HAP-1 (cell line): ENCODE data around the gene FAM222A.

ENCODE experiments used
- DNase-seq, 2 experiments: peaks; one replicate each; pipeline ENCODE4 v3.0.0-alpha.2; 2016 to 2020; ENCODE audit warnings: low spot score in 2 of 2
- H3K27me3 ChIP-seq: fragments of 250-450 bp; sonication (Bioruptor Pico); 2 replicates; pipeline ENCODE4 v1.5.1; 2020; ENCODE audit warnings: low read depth, mild to moderate bottlenecking, moderate library complexity
- H3K36me3 ChIP-seq: fragments of 250-450 bp; sonication (Bioruptor Pico); replicated peaks from 2 replicates; pipeline ENCODE4 v1.5.1; 2020; ENCODE audit warnings: mild to moderate bottlenecking
- H3K4me1 ChIP-seq: fragments of 250-450 bp; sonication (Bioruptor Pico); 2 replicates; pipeline ENCODE4 v1.5.1; 2020; ENCODE audit warnings: mild to moderate bottlenecking
- H3K4me3 ChIP-seq: fragments of 250-450 bp; sonication (Bioruptor Pico); 2 replicates; pipeline ENCODE4 v1.5.1; 2020; ENCODE audit warnings: mild to moderate bottlenecking, moderate library complexity
- H3K9me3 ChIP-seq: fragments of 250-450 bp; sonication (Bioruptor Pico); 2 replicates; pipeline ENCODE4 v1.5.1; 2020; ENCODE audit warnings: mild to moderate bottlenecking, moderate library complexity
- in situ Hi-C: fragments of 300-500 bp; cut with MboI; formaldehyde crosslinking; loops from 3 replicates; pipeline ENCODE4 v1.14.3; 2020; ENCODE audit warnings: low sequenced_read_pairs, inconsistent platforms, mixed read lengths

The FAM222A gene

DNA sequence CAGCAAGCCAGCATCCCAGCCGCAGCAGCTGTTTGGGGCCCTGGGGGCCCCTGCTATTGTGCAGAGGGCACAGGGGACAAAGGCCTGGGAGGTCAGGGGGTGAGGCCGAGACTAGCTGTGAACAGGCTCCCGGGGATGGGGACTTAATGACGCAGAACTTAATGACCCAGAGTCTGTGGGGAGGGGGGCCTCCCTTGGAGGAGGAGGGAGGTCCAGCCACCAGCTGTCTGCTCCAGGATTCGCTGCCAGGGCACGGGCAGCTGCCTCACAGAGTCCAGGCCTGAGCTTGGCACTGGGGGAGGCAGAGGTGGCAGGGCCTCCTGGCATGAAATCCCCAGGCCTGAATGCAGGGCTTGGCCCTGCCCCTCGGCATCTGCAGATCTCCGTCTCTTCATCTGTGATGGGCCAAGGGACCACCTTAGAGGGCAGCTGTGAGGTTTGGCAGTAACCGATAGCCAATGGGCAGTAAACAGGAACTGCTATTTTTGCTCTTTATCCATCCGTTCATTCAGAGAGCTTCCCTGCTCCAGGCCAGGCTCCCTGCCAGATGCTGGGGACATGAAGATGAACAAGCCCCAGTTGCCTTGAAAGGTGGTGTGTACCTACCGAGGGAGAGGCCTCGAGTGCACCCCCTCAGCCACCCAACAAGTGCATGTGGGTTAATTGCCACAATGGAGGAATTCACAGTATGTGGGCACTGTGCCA is 6.7 kb downstream of the FAM222A start:
- no peak for DNase-seq
- no peaks in the 10 kb centered on the region for H3K9me3 ChIP-seq
- no peaks in the 10 kb centered on the region for H3K36me3 ChIP-seq
- in situ Hi-C loops, result no loop called here
- no peak overlapping the region for H3K4me3 ChIP-seq
- H3K27me3 ChIP-seq, result no peaks in the 10 kb centered on the region
- H3K4me1 ChIP-seq, result no peaks in the 10 kb centered on the region

DNA sequence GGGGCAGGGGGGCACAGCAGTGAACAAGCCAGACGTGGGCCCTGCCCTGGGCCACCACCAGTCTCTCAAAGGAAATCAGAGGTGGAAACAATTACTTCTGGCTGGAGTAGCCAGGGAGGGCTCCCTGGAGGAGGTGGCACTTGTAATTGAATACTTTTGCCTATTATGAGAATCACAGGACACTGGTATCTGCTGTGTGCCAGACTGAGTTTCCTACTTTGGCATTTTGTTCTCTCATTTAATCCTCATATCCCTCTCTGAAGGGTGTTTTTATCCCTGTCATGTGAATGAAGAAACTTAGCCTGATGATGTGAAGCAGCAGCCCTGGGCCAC is 7.2 kb downstream of the FAM222A start:
- Histone ChIP-seq H3K27me3 (no peaks in the 10 kb centered on the region), H3K9me3 (no peaks in the 10 kb centered on the region), H3K36me3 (no peaks in the 10 kb centered on the region), H3K4me1 (no peaks in the 10 kb centered on the region), H3K4me3 (no peak overlapping the region)
- in situ Hi-C loops, result no loop called here
- no peak for DNase-seq

DNA sequence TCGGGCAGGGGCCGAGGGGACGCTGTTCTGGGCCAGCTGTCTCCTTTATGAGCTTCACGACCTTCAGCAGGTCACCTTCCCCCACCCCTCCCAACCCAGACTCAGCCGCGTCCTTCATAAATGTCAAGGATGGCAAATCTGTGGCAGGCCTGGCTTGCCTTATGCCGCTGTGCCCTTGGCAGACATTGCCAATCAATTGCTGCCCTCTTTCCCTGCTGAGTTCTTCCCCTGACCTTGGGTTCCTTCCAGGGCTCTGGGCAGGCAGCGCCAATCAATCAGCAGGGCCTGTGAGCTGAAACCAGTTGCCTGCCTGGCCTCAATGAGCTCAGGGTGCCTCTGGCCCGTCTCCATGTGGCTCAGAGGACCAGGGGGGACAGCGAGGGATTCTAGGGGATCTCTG is 7.7 kb downstream of the FAM222A start:
- Histone ChIP-seq H3K4me1 (no peaks in the 10 kb centered on the region), H3K27me3 (no peaks in the 10 kb centered on the region), H3K9me3 (no peaks in the 10 kb centered on the region), H3K36me3 (no peaks in the 10 kb centered on the region), H3K4me3 (no peak overlapping the region)
- in situ Hi-C loops, result no loop called here
- DNase-seq, result no peak

DNA sequence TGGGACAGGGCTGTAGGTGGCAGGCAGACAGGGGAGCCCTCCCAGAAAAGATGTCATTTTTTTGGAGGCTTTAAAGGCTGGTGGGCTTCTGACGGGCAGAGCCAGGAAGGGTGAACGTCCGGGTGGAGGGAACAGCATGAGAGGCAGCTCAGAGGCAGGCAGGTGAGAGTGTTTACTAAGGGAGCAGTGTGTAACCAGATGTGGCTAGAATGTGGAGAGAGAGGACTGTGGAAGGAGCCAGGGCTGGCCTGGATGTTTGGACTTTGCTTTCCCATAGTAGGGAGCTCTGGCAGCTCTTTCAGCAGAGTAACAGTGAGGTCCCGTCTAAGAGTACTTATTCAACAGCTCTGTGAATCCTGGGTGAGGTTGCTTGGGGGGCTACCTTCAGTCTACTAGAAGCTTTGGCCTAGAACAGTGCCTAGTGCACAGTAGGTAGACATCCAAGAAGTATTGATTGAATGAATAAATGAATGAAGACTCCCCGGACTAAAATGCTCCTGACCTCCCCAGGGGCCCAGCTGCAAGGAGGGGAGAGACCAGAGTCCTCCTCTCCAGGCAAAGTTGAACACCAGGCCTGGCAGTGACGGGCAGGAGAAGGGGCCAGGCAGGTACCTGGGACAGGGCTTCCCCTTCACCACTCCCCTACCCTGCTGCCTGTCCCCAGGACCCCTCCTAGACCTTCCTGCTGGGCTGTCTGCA is 8.5 kb downstream of the FAM222A start:
- Histone ChIP-seq H3K27me3 (no peaks in the 10 kb centered on the region), H3K36me3 (no peaks in the 10 kb centered on the region), H3K9me3 (no peaks in the 10 kb centered on the region), H3K4me3 (no peak overlapping the region), H3K4me1 (no peaks in the 10 kb centered on the region)
- in situ Hi-C loops, result no loop called here
- no peak for DNase-seq

DNA sequence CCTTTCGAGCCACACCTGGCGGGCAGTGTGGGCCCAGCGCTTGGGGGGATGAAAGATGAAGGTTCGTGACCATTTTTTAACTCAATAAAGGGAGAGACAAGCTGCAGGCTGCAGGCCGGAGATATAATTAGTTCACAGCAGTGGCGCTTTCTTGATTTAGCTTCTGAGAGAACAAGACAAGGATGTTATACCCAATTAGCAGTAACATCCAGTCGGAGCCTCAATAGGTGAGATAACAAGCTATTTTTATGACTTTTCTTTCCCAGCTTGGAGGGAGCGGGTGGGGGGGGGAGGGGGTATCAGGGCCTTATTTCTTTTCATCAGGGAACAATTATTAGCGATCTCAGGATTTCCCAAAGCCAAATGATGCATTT is 9.1 kb downstream of the FAM222A start:
- no peaks in the 10 kb centered on the region for H3K9me3 ChIP-seq
- no peaks in the 10 kb centered on the region for H3K27me3 ChIP-seq
- H3K36me3 ChIP-seq, result no peaks in the 10 kb centered on the region
- no peak overlapping the region for H3K4me3 ChIP-seq
- no peak for DNase-seq
- H3K4me1 ChIP-seq, result no peaks in the 10 kb centered on the region
- in situ Hi-C loops, result no loop called here

DNA sequence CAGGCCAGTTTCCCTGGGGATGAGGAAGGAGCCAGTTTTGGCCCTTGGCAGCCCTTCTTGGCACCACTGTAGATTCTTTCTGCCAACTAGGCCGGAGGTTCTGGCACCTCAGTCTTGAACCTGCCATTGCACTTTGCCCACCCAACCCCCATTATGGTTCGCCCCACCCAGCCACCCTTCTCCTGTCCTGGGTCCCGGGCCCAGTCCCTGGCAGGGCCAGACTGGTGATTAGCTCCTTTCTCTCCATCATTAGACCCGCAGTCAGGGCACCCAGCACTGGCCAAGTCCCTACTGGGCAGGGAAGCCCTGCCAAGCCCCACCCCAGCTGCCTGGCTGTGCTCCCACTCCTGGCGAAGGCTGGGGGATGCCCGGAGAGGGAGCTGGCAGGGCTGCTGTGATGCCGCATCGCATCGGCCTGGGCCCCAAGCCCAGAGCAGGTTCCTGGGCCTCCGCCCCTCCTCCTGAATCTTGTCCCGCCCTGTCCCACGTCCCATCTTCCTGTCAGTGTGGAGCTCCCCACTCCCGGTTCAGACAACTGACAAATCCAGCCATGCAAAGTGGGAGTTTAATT is 9.8 kb downstream of the FAM222A start:
- Histone ChIP-seq H3K4me3 (no peak overlapping the region), H3K9me3 (no peaks in the 10 kb centered on the region), H3K27me3 (no peaks in the 10 kb centered on the region), H3K4me1 (no peaks in the 10 kb centered on the region), H3K36me3 (no peaks in the 10 kb centered on the region)
- in situ Hi-C loops, result no loop called here
- DNase-seq, result no peak

DNA sequence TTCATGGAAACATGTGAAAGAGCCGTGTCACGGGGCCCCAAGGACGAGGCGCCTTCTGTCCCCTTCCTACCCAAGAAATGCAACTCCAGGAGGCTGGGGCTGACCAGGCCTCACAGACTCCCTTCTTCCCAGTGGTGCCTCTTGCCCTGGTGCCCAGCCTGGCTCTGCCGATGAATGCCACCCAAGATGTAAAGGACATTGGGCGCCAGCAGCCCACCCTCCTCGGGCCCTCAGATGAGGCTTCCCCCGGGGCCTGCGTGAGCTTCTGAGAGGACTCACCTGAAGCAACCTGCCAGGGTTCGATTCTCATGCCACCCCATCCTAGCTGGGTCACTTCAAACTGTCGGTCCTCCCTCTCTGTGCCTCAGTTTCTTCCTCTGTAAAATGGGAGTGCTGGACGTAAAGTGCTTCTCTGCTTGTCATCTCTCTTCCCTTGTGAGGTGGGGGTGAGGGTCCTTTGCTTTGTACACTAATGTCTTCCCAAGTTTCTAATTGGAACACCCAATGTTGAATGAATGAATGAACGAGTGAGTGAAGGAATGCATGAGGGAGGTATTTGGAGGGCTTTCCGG is 10.8 kb downstream of the FAM222A start:
- no peak overlapping the region for H3K4me3 ChIP-seq
- in situ Hi-C loops, result no loop called here
- H3K9me3 ChIP-seq, result no peaks in the 10 kb centered on the region
- no peak for DNase-seq
- no peaks in the 10 kb centered on the region for H3K36me3 ChIP-seq
- no peaks in the 10 kb centered on the region for H3K27me3 ChIP-seq
- no peaks in the 10 kb centered on the region for H3K4me1 ChIP-seq

DNA sequence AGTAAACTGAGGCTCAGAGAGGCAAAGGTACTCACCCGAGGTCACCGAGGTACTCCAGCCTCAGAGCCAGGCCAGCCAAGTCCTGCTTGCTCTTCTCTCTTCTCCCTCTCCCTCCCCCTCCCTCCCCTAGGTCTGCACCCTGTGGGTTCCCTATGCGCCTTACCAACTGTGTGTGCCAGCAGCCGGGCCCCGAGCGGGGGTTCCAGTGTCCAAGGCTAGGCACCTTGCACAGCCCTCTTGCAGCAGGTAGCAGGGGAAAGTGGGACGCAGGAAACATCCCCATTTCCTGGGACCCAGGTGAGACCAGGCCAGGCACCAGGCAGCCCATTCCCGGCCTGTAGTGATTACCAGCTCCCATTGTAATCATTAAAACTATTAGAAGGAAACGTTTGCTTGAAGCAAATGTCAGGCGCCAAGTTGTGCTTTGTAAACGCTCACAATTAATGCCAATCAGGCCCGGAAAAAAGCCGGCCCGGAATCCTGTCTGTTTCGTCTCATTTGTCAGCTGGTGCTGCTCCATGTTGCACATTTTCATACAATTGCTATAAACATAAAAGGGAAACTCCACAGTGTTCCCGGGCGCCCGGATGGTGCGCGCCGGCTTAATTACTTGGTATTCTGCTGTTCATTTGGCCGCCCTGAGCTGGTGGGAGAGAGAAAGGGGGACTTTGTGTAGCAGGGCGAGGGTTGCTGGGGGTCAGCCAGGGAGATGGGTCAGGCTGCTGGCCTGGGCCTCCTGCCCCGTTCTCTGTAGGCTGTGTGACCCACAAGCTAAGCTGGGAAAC is 11.9 kb downstream of the FAM222A start:
- Histone ChIP-seq H3K9me3 (no peaks in the 10 kb centered on the region), H3K36me3 (no peaks in the 10 kb centered on the region), H3K4me1 (no peaks in the 10 kb centered on the region), H3K27me3 (no peaks in the 10 kb centered on the region), H3K4me3 (no peak overlapping the region)
- in situ Hi-C loops, result no loop called here
- DNase-seq, result no peak

DNA sequence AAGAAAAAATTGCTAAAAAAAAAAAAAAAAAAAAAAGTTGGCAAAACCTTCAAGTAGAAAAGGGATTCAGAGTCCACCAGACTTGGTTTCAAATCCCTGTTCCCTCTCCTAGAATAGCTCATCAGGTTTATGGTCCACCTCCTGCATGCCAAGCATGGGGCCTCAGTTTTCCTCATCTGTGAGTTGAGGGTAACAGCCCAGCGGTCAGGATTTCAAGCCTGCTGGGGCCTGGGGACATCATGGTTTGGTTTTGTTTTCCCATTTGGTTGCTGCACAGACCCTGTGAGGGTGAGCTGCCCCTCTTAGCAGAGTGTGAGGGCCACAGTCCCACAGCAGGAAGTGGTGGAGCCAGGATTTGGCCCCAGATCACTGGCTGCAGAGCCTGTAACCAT is 12.5 kb downstream of the FAM222A start:
- H3K4me1 ChIP-seq, result no peaks in the 10 kb centered on the region
- DNase-seq, result no peak
- H3K36me3 ChIP-seq, result no peaks in the 10 kb centered on the region
- in situ Hi-C loops, result no loop called here
- no peak overlapping the region for H3K4me3 ChIP-seq
- H3K9me3 ChIP-seq, result no peaks in the 10 kb centered on the region
- no peaks in the 10 kb centered on the region for H3K27me3 ChIP-seq

DNA sequence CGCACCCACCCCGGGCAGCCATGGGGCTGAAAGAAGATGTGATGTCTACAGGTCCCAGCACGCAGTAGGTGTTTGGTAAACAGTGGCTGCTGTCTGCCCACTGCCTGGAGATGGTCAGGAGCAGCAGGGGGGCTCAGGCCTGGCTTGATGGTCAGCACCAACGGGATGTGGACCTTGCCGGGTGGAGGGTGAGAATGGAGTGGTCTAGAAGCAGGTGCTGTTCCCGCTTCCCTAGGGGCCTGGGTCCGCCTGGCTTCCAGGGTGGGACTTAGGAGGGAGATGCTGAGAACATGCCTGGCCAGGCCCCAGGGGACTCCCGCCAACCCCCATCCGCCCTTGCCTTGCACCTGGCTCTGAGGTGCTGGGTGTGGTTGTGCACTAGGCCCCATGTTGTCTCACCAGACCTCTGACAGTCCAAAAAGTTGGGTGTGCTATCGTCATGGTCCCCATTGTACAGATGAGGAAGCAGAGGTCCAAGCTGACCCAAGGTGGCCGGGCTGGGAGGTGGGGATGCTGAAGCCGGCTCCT is 12.9 kb downstream of the FAM222A start:
- H3K27me3 ChIP-seq, result no peaks in the 10 kb centered on the region
- in situ Hi-C loops, result no loop called here
- H3K9me3 ChIP-seq, result no peaks in the 10 kb centered on the region
- no peaks in the 10 kb centered on the region for H3K36me3 ChIP-seq
- H3K4me1 ChIP-seq, result no peaks in the 10 kb centered on the region
- no peak for DNase-seq
- H3K4me3 ChIP-seq, result no peak overlapping the region

DNA sequence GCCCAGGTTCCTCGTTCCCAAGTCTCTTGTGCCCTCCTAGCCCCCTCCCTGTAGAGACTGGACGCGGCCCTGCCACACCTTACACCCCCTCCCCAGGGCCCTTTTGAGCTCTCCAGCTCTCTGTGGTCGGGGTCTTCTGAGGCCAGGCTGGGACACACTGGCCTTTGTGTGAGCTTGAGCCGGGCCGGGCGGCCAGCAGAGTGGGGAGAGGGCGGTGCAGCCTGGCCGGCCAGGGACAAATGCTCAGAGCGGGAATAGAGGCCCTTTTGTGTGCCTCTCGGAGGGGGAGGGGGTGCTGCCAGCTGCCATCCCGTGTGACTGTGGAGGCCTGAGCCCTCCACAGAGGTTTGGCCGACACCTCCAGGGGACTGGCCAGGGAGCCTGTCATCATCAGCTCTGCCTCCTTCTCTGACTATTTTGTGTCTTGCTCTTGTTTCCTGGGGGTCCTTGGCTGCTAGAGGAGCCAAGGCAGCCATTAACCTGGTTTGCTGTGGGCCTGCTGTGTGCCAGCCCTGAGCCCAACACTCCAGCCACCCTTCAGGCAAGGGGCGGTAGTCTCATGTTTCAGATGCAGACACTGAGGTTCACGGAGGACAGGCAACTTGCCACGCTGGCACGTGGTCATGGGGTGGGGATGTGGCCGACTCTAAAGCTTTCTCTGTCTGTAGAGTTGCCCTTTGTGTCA is 13.6 kb downstream of the FAM222A start:
- Histone ChIP-seq H3K4me3 (no peak overlapping the region), H3K27me3 (no peaks in the 10 kb centered on the region), H3K9me3 (no peaks in the 10 kb centered on the region), H3K36me3 (no peaks in the 10 kb centered on the region), H3K4me1 (no peaks in the 10 kb centered on the region)
- in situ Hi-C loops, result no loop called here
- no peak for DNase-seq

DNA sequence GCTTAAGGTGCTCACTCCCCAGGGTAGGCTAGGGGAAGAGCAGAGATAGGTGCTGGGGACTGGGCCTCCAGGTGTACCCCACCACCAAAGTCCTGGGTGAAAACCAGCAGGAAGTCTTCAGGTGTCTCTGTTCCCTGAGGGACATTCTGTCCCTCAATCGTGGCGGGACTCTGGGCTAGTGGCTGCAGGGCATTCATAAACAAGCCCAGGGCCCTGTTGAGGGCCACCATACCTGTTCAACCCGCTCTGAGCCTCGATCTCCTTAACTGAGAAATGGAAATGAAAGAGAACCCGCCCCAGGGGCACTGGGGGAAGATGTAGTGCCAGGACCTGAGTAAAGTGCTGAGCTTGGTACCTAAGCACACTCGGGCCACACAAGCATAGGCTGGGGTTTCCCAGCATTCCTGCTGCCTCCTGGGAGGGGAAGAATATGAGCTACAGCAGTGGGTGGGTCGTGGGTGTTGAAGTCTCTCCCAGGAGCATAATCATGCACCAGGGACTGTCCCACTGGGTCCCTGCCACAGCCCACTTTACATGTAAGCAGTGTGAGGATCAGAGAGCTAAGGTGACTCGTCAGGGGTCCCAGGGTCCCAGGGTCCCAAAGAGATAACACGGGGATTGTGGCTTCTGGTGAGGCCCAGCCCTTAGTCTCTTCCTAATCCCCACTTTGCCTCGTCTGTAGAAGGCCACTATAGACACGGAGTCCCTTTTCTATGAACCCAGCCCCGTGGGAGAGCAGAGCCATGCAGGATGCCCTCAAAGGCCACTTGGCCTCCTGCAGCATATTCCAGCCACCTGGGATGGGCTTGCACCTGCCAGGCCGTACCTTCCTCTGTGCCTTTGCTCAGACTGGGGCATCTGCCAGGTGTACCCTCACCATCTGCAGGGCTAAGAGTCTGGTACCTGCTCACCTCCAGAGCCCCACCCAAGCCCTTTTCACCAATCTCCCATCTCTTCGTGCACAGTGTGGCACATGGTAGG is 14.4 kb downstream of the FAM222A start:
- in situ Hi-C loops, result no loop called here
- H3K27me3 ChIP-seq, result no peaks in the 10 kb centered on the region
- H3K9me3 ChIP-seq, result no peaks in the 10 kb centered on the region
- H3K4me1 ChIP-seq, result no peaks in the 10 kb centered on the region
- DNase-seq, result no peak
- no peak overlapping the region for H3K4me3 ChIP-seq
- H3K36me3 ChIP-seq, result no peaks in the 10 kb centered on the region
